ENCODE results near the gene DOCK1.
A peak's percentile ranks its signal among the peaks of the same experiment; 100 is the strongest.

DOCK1 gene

GRCh38 chr10:127003032-127003685 lies 97.9 kb downstream of the DOCK1 start:
- no peak for DNase-seq

- DNase-seq: no peak
Measured at GRCh38 chr10:127006453-127006852, 101.2 kb downstream of the DOCK1 start.

GRCh38 chr10:127009366-127009765 lies 104.1 kb downstream of the DOCK1 start:
- DNase-seq: no peak

GRCh38 chr10:127011174-127011573 lies 105.9 kb downstream of the DOCK1 start:
- DNase-seq: no peak

GRCh38 chr10:127012071-127012768 lies 107.0 kb downstream of the DOCK1 start:
- DNase-seq: no peak

GRCh38 chr10:127012769-127013152 lies 107.5 kb downstream of the DOCK1 start:
- DNase-seq: peak in 44 of 58 donors; percentile 8 to 76 (median 34)

GRCh38 chr10:127013211-127013656 lies 108.0 kb downstream of the DOCK1 start:
- no peak for DNase-seq

- DNase-seq: no peak
Measured at GRCh38 chr10:127013691-127014473, 108.7 kb downstream of the DOCK1 start.

- no peak for DNase-seq
Measured at GRCh38 chr10:127014671-127015070, 109.4 kb downstream of the DOCK1 start.

GRCh38 chr10:127015373-127015772 lies 110.1 kb downstream of the DOCK1 start:
- DNase-seq: no peak

GRCh38 chr10:127016331-127016730 lies 111.1 kb downstream of the DOCK1 start:
- no peak for DNase-seq

- DNase-seq: no peak
Measured at GRCh38 chr10:127017541-127018297, 112.5 kb downstream of the DOCK1 start.

- DNase-seq: peak in 1 of 58 donors; percentile 15
Measured at GRCh38 chr10:127018298-127018650, 113.0 kb downstream of the DOCK1 start.

GRCh38 chr10:127018766-127019165 lies 113.5 kb downstream of the DOCK1 start:
- DNase-seq: no peak

- no peak for DNase-seq
Measured at GRCh38 chr10:127020260-127020659, 115.0 kb downstream of the DOCK1 start.

GRCh38 chr10:127021801-127022200 lies 116.6 kb downstream of the DOCK1 start:
- DNase-seq: no peak

GRCh38 chr10:127024685-127025435 lies 119.6 kb downstream of the DOCK1 start:
- peak in 12 of 58 donors; percentile 3 to 59 (median 13) for DNase-seq

- DNase-seq: no peak
Measured at GRCh38 chr10:127027786-127028185, 122.6 kb downstream of the DOCK1 start.

- no peak for DNase-seq
Measured at GRCh38 chr10:127028556-127028955, 123.3 kb downstream of the DOCK1 start.

GRCh38 chr10:127029061-127029460 lies 123.8 kb downstream of the DOCK1 start:
- DNase-seq: no peak
